Stimulated activated memory B cell treated with anti-CD40 and anti-IgM and Interleukin-4, amounts not matched to agents 10 μg/mL and 1 μg/mL and 100 μg/mL, for 72 hours (primary cell): ENCODE results near the gene ZKSCAN1.

Experiments used
- ATAC-seq: fragments of 150-1000 bp; cut with Tn5 transposase; 2 replicates; pipeline ENCODE4 v1.10.0; 2021
- H3K27ac Mint-ChIP-seq: one replicate; pipeline ENCODE4 v1.8.0; 2022; ENCODE audit warnings: mild to moderate bottlenecking, mixed read lengths
- H3K27me3 Mint-ChIP-seq: one replicate; pipeline ENCODE4 v1.8.0; 2022; ENCODE audit warnings: mixed read lengths
- H3K36me3 Mint-ChIP-seq: one replicate; pipeline ENCODE4 v1.8.0; 2022; ENCODE audit warnings: mixed read lengths
- H3K4me1 Mint-ChIP-seq: one replicate; pipeline ENCODE4 v1.8.0; 2022; ENCODE audit warnings: mixed read lengths
- H3K4me3 Mint-ChIP-seq: one replicate; pipeline ENCODE4 v1.8.0; 2022; ENCODE audit warnings: mild to moderate bottlenecking, moderate library complexity, mixed read lengths
- H3K9me3 Mint-ChIP-seq: one replicate; pipeline ENCODE4 v1.8.0; 2022; ENCODE audit warnings: mixed read lengths

The ZKSCAN1 gene

DNA sequence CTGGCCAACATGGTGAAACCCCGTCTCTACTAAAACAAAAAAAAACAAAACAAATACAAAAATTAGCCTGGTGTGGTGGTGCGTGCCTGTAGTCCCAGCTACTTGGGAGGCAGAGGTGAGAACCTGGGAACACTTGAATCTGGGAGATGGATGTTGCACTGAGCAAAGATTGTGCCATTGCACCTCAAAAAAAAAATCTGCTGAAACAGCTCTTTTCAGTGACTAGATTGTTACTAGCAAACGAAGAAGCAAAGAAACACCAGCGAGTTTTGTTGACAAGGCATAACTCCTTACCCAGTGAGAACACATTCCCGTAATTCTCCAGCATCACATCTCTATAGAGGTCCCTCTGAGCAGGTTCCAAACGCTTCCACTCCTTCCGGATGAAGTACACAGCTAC is 59.4 kb downstream of the ZKSCAN1 start:
- H3K4me1 Mint-ChIP-seq = peaks cover 16% of the 10 kb centered on the region
- no peak overlapping the region for H3K4me3 Mint-ChIP-seq
- no peak for ATAC-seq
- H3K9me3 Mint-ChIP-seq = peaks cover 18% of the 10 kb centered on the region
- no peaks in the 10 kb centered on the region for H3K27me3 Mint-ChIP-seq
- H3K36me3 Mint-ChIP-seq = peaks cover 85% of the 10 kb centered on the region
- H3K27ac Mint-ChIP-seq = no peak overlapping the region

DNA sequence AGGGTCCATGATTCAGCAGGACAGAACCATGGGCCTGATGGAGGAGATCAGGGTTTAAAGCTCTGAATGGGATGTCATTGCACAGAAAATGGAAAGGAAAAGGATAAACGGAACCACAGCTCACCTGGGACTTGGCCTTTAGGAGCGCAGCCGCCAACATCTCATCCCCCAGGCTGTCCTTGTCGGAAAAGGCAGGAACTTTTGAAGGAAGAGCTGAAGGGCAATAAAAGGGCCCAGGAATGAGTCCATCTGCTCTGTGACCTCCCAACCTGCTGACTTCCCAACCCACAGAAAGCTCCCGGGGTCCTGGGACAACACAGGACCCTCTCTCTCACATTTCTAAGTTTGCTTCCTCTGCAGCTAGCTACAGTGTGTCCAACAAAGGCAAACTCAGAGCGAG is 60.0 kb downstream of the ZKSCAN1 start:
- H3K4me3 Mint-ChIP-seq = no peak overlapping the region
- H3K9me3 Mint-ChIP-seq = peaks cover 15% of the 10 kb centered on the region
- no peak for ATAC-seq
- no peaks in the 10 kb centered on the region for H3K27me3 Mint-ChIP-seq
- H3K4me1 Mint-ChIP-seq = peaks cover 22% of the 10 kb centered on the region
- H3K27ac Mint-ChIP-seq = no peak overlapping the region
- H3K36me3 Mint-ChIP-seq = peaks cover 79% of the 10 kb centered on the region

DNA sequence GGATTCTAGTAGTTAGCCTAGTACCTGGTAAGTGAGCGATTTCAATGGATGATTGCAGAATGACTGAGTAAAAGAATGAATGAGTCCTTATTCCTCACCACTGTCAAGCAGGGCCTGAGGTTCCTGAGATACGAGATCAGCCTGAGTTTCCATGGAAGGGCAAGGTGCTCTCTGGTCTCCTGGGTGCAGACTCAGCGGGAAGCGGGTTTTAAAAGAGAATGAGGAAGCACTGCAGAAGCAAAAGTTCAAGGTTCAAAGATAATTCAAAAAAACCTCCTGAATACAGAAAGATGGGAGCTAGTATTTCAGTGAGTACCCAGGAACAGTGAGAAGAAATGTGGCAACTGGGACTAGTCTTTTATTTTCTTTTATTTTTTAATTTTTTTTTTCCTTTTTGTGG is 61.8 kb downstream of the ZKSCAN1 start:
- ATAC-seq = no peak
- H3K4me3 Mint-ChIP-seq = no peak overlapping the region
- H3K36me3 Mint-ChIP-seq = peaks cover 61% of the 10 kb centered on the region
- peaks cover 3% of the 10 kb centered on the region for H3K9me3 Mint-ChIP-seq
- no peak overlapping the region for H3K27ac Mint-ChIP-seq
- no peaks in the 10 kb centered on the region for H3K27me3 Mint-ChIP-seq
- H3K4me1 Mint-ChIP-seq = peaks cover 31% of the 10 kb centered on the region

DNA sequence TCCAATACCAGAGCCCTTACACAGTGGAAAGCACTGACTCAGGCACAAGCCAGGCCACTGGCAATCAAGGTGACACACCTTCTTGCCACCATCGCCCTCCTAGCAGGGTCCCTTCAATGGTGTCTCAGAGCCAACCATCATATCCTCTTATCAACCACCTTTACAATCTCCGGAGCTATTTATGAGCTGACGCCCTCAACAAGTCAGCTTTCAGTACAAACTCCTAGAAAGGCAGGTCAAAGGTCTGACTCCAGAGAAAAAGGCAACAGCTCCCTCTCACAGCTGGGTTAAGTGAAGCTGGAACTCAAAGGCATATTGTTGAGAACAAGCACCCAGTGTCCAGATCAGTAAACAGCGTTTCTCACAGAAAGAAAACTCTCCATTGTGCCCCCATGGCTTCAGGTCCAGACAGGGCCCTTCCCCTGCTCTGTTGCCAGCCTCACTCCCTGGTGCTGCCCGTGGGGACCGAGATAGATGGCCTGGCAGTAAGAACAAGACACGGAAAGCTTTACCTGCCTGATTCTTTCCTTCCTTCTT is 63.7 kb downstream of the ZKSCAN1 start:
- no peaks in the 10 kb centered on the region for H3K9me3 Mint-ChIP-seq
- H3K36me3 Mint-ChIP-seq = peaks cover 42% of the 10 kb centered on the region
- ATAC-seq = no peak
- H3K27ac Mint-ChIP-seq = no peak overlapping the region
- H3K4me3 Mint-ChIP-seq = no peak overlapping the region
- H3K4me1 Mint-ChIP-seq = peaks cover 42% of the 10 kb centered on the region
- H3K27me3 Mint-ChIP-seq = no peaks in the 10 kb centered on the region

DNA sequence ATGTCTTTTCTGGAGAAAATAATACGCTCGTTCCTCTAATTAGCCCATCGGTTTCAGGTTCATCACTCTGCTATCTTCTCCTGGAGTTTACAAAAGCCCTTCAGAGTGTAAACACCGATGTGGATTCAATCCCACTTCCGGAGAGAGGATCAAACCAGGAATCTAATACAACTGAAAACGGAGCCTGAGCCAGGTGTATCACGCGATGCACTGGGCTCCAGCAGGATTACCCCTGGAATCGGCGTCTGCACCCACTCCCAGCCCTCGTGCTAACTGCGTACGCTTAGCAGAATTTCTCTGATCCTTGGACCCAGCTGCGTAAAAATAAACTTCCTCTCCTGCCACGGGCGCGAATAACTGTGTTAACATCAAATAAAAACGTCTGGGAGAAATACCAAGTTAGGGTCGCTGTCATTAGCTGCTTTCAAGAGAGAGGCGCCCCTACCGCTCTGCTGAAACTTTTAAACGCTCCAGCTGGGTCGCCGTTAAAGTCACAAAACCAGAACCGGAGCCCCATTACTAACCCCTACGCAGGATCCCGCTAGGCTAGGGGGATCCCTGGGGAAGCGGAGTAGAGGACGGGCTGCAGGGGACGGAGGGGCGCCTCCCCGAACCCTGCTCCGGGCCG is 65.6 kb downstream of the ZKSCAN1 start:
- peak overlapping the region; percentile 84 for H3K27ac Mint-ChIP-seq
- peaks cover 23% of the 10 kb centered on the region for H3K36me3 Mint-ChIP-seq
- no peaks in the 10 kb centered on the region for H3K27me3 Mint-ChIP-seq
- H3K4me3 Mint-ChIP-seq = peak overlapping the region; percentile 70
- ATAC-seq = no peak
- peaks cover 41% of the 10 kb centered on the region for H3K4me1 Mint-ChIP-seq
- no peaks in the 10 kb centered on the region for H3K9me3 Mint-ChIP-seq

DNA sequence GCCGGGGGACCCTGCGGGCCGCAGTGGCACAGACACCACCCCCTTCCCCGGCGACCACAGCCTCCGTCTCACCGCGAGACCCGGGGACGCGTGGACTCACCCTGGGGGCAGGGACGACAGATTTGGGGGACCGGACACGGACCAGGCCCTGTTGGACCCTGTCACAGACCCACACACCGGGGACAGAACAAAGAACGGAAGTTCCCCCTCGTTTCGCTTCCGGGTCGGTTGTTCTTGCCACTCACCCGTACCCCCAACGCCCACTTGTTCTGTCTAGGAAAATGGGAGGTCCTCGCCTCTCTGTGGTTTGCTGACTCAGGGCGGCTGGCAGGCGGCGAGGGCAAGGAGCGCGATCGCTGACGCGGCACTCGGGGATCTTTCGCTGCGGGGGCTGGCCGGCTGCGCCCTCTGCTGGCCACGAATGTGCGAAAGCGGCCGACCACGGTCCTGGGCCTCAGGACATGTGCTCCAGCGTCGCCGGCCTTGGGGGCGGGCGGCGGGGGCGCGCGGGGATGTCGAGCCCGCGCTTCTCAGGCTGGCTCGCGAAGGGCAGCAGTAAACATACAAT is 66.2 kb downstream of the ZKSCAN1 start, which contains the start of gene ZNF3:
TSS of gene ZNF3 (minus strand) at position 189 of the 568 bp plus-strand sequence. CDS start 4,366 bp downstream, outside the sequence.
- peaks cover 38% of the 10 kb centered on the region for H3K4me1 Mint-ChIP-seq
- H3K27me3 Mint-ChIP-seq = no peaks in the 10 kb centered on the region
- H3K4me3 Mint-ChIP-seq = peak within 1 kb of the TSS; percentile 78
- no peaks in the 10 kb centered on the region for H3K9me3 Mint-ChIP-seq
- peak within 1 kb of the TSS; percentile 84 for H3K27ac Mint-ChIP-seq
- ATAC-seq = peak; percentile 92
- peaks cover 17% of the 10 kb centered on the region for H3K36me3 Mint-ChIP-seq

DNA sequence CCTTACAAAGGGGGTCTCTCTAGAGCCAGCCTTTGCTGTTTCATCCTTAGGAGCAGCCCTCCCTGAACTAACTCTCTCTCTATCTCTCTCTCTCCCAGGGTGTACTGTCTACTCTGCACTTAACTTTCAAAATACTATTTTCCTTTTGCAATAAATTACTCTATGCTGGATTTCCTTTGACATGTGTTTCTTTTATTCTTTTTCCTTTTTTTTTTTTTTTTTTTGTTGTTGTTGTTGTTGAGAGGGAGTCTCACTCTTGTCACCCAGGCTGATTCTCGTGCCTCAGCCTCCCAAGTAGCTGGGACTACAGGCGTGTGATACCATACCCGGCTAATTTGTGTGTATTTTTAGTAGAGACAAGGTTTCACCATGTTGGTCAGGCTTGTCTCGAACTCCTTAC is 67.6 kb downstream of the ZKSCAN1 start:
- Mint-ChIP-seq H3K4me1 (peaks cover 38% of the 10 kb centered on the region), H3K36me3 (peaks cover 9% of the 10 kb centered on the region), H3K9me3 (no peaks in the 10 kb centered on the region), H3K4me3 (peak overlapping the region; percentile 70), H3K27ac (peak overlapping the region; percentile 84), H3K27me3 (no peaks in the 10 kb centered on the region)
- no peak for ATAC-seq

DNA sequence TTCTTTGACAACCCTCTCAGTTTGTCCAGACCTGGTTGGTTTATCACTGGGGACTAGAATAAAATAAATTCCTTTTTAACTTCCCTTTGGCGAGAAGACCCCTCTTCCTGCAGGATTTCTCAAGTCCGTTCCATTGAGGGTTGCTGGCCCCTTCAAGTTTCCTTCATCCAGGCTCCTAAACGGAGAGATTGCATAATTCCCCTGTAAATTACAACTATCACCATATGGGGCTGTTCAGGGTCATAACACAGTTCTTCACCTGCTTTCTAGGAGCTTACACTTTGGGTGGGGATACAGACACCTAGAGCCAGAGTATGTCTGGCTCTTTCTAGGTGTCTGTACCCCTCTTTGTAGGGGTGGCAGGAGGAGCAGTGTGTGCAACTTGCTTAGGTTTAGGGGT is 70.1 kb downstream of the ZKSCAN1 start:
- Mint-ChIP-seq H3K27ac (no peak overlapping the region), H3K36me3 (peaks cover 6% of the 10 kb centered on the region), H3K27me3 (no peaks in the 10 kb centered on the region), H3K9me3 (no peaks in the 10 kb centered on the region), H3K4me3 (no peak overlapping the region), H3K4me1 (peaks cover 40% of the 10 kb centered on the region)
- ATAC-seq = no peak

DNA sequence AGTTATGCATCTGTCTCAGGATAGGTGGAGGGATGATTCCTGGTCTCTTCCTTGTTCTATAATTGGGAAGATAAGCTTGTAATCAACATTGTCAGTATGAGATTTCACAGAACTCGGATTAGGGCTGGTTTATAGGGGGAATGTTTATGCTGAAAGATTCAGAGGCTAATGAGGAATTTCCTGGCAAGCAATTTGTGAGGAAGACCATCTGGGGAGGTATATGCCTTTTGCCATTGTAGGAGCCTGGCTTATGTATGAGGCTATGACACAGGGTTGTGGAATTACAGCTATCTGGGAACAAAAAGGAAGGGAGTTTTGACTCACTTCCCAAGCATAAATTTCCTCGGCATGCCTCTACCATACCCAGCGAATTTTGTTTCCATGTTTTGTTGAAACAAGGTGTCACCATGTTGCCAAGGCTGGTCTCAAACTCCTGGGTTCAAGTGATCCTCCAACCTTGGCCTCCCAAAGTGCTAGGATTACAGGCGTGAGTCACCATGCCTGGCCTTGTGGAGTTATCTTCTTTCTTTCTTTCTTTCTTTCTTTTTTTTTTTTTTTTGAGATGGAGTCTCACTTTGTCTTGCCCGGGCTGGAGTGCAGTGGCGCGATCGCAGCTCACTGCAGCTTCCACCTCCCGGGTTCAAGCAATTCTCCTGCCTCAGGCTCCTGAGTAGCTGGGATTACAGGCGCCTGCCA is 71.8 kb downstream of the ZKSCAN1 start:
- ATAC-seq = no peak
- Mint-ChIP-seq H3K4me3 (peak overlapping the region; percentile 15), H3K27me3 (no peaks in the 10 kb centered on the region), H3K4me1 (peaks cover 39% of the 10 kb centered on the region), H3K9me3 (no peaks in the 10 kb centered on the region), H3K27ac (peak overlapping the region; percentile 82), H3K36me3 (peaks cover 20% of the 10 kb centered on the region)

DNA sequence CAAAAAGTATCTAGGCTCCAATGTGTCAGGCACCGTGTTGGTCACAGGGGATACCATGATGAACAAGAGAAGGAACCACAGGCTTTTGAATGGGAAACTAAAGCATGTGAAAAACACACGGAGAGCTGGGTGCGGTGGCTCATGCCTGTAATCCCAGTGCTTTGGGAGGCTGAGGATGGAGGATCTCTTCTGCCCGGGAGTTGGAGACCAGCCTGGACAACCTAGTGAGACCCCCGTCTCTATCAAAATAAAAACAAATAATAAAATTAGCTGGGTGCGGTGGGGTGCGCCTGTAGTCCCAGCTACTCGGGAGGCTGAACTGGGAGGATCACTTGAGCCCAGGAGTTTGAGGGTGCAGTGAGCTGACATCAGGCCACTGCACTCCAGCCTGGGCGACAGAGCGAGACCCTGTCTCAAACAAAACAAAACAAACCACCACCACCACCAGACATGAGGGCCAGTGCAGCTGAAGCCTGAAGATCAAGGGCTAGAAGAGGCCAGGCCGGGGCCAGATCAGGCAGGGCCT is 72.8 kb downstream of the ZKSCAN1 start:
- H3K4me3 Mint-ChIP-seq = peak overlapping the region; percentile 90
- peaks cover 30% of the 10 kb centered on the region for H3K36me3 Mint-ChIP-seq
- no peaks in the 10 kb centered on the region for H3K9me3 Mint-ChIP-seq

DNA sequence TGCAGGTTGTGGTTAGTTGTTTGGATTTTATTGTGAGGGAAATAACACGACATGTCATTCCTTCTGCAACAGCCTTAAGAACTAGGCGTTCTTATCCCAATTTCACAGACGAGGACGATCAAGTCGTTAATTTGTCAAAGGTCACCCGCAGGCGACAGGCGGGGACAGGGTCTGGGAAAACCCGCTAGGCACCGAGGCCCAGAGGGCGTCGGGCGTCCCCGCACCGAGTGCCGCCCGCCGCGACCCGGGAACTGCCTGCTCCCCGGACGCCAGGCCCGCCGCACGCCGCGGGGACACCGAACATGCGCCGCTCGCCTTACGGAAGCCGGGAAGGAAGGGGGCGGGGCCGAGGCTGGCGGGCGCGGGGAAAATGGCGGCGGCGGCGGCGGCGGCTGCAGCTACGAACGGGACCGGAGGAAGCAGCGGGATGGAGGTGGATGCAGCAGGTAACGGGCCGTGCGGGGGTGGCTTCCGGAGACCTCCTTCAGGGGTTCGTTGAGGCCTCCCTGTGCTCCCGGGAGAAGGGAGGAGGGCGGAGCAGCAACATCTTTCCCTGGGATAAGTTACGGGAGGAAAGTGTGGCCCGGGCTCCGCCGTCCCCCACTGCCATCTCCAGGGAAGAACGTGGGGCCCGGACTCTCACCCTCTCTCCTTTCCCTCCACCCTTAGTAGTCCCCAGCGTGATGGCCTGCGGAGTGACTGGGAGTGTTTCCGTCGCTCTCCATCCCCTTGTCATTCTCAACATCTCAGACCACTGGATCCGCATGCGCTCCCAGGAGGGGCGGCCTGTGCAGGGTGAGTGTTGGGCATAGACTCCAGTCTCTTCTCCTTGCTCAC is 73.4 kb downstream of the ZKSCAN1 start, which contains the start of gene COPS6:
TSS of gene COPS6 (plus strand) at position 349 of the 837 bp plus-strand sequence. CDS start at position 371, 22 bp downstream.
- peaks cover 31% of the 10 kb centered on the region for H3K4me1 Mint-ChIP-seq
- no peaks in the 10 kb centered on the region for H3K9me3 Mint-ChIP-seq
- H3K27ac Mint-ChIP-seq = peak within 1 kb of the TSS; percentile 82
- peak within 1 kb of the TSS; percentile 90 for H3K4me3 Mint-ChIP-seq
- H3K27me3 Mint-ChIP-seq = no peaks in the 10 kb centered on the region
- peaks cover 37% of the 10 kb centered on the region for H3K36me3 Mint-ChIP-seq
- peak; percentile 84 for ATAC-seq

More for the DNA sequence above, 72.8 kb downstream of the ZKSCAN1 start:
- H3K27ac Mint-ChIP-seq = peak overlapping the region; percentile 82
- ATAC-seq = peak; percentile 48
- H3K4me1 Mint-ChIP-seq = peaks cover 33% of the 10 kb centered on the region
- H3K27me3 Mint-ChIP-seq = no peaks in the 10 kb centered on the region

DNA sequence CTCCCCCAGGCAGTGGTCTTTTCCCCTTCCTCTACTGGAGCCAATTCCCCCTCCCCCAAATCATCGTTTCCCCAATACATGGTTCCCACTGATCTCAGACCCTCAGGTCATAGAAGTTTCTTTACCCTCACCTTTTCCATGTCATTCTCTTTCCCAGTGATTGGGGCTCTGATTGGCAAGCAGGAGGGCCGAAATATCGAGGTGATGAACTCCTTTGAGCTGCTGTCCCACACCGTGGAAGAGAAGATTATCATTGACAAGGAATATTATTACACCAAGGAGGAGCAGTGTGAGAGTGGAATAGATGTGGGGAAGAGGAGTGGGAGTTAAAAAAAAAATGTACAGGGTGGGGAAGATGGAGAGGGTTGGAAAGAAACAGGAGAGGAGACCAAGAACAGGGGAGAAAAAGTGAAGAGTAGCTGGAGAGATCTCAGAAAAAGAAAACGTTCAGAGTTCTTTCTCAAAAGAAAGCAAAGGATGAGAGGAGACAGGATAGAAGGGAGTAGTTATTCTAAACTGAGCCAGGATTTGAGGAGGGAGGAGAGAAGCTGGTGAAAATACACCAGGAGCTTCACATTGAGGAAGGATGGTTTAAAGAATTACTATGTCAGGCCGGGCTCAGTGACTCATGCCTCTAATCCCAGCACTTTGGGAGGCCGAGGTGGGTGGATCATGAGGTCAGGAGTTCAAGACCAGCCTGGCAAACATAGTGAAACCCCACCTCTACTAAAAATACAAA is 74.2 kb downstream of the ZKSCAN1 start:
- Mint-ChIP-seq H3K27ac (peak overlapping the region; percentile 82), H3K27me3 (no peaks in the 10 kb centered on the region), H3K4me1 (peaks cover 31% of the 10 kb centered on the region), H3K4me3 (peak overlapping the region; percentile 90), H3K36me3 (peaks cover 43% of the 10 kb centered on the region), H3K9me3 (no peaks in the 10 kb centered on the region)
- ATAC-seq = no peak

DNA sequence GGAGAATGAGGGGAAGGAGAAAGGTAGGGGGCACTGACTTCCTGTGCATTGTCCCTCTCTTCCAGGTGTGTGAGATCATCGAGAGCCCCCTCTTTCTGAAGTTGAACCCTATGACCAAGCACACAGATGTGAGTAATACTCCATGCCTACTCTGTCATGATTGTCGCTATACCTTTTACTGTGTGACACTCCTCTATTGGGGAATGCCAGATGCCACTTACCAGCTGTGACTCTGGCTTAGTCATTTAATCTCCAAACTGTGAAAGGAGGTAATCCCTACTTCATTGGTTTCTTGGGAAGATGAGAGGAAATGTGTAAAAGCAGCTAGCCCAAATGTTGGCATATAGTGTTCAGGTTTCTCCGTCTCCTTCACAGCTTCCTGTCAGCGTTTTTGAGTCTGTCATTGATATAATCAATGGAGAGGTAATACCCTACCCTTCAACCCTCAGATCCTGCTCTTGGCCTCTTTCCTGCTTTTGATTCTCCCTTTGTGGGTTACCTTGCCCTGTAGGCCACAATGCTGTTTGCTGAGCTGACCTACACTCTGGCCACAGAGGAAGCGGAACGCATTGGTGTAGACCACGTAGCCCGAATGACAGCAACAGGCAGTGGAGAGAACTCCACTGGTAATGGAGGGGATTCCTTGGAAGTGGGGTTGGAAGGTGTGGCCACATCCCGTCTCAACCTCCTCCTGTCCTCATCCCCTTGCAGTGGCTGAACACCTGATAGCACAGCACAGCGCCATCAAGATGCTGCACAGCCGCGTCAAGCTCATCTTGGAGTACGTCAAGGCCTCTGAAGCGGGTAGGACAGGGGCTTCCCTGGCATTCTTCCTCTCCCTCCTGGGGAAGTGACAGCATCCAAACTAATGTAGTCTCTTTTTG is 75.4 kb downstream of the ZKSCAN1 start:
- no peak for ATAC-seq
- H3K4me3 Mint-ChIP-seq = no peak overlapping the region
- no peaks in the 10 kb centered on the region for H3K9me3 Mint-ChIP-seq
- peaks cover 55% of the 10 kb centered on the region for H3K36me3 Mint-ChIP-seq
- H3K27me3 Mint-ChIP-seq = no peaks in the 10 kb centered on the region
- H3K27ac Mint-ChIP-seq = peak overlapping the region; percentile 82
- peaks cover 35% of the 10 kb centered on the region for H3K4me1 Mint-ChIP-seq
